ENCODE data around the gene ST8SIA1. TPM values are rescaled to one million over a fixed set of nuclear protein-coding genes. Genes with fewer than 3 reads are reported as not detected.

Gene ST8SIA1
- total and polyA plus RNA-seq, 2 of the 4 experiments (the other 2 are of a cell fraction), result not detected

DNA sequence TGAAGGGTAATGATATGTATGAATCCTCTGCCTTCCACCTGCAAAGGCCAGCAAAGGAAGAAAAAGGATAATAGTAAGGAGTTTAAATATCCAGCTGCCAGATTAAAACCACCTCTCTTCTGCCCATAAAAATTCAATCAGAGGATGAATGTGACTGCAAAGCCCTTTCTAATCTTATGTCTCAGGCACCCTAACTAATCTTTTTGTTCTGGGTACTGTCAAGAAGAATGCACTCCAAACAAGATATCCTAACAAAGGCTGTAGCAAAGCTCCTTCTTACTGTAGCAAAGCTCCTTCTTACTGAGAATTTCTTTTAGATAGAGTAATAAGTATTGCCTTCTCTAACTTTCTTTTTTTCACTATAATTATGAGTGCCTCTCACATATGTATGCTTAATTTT, 91.8 kb downstream of the ST8SIA1 start:
- Histone ChIP-seq H3K9ac (ENCODE audit: low read depth, low read length) (no peak overlapping the region), H3K36me3 (ENCODE audit: control insufficient read depth, insufficient read depth, low read length) (no peaks in the 10 kb centered on the region), H3K79me1 (ENCODE audit: low read depth in 1 of 2, low read length in 2 of 2) (no peaks in the 10 kb centered on the region), H2BK5ac (ENCODE audit: low read depth, low read length, poor library complexity, severe bottlenecking) (no peak overlapping the region), H3K4ac (ENCODE audit: low read depth, low read length) (no peak overlapping the region), H2AFZ (replicated peaks; ENCODE audit: low read length, poor library complexity) (no peak overlapping the region), H3K23ac (ENCODE audit: low read depth, low read length) (no peak overlapping the region), H2BK20ac (ENCODE audit: low read depth, low read length) (no peak overlapping the region), H3K4me2 (ENCODE audit: low read depth, low read length) (no peak overlapping the region), H3K18ac (ENCODE audit: low read depth, low read length) (no peak overlapping the region), H3K4me1 (ENCODE audit: control insufficient read depth, insufficient read depth, low read length) (no peaks in the 10 kb centered on the region), H3K27me3 (ENCODE audit: control insufficient read depth, insufficient read depth, low read length) (no peaks in the 10 kb centered on the region; the same call in 1 of the 2 replicates), H3K9me3 (ENCODE audit: control insufficient read depth, insufficient read depth, low read length) (no peaks in the 10 kb centered on the region), H3K14ac (replicated peaks; ENCODE audit: low read depth, low read length) (no peak overlapping the region), H3K56ac (ENCODE audit: extremely low read depth, insufficient read depth, low read length) (no peak overlapping the region), H2BK120ac (ENCODE audit: low read depth, low read length) (no peak overlapping the region), H3K9me1 (ENCODE audit: insufficient read depth, low read length) (no peaks in the 10 kb centered on the region), H3K27ac (ENCODE audit: insufficient read depth, low read length) (no peak overlapping the region), H2AK9ac (replicated peaks; ENCODE audit: low read depth, low read length, poor library complexity) (no peak overlapping the region), H4K5ac (ENCODE audit: low read depth, low read length) (no peak overlapping the region), H3K4me3 (ENCODE audit: insufficient read depth, low read depth, low read length) (no peak overlapping the region), H4K91ac (ENCODE audit: insufficient read depth, low read depth, low read length) (no peak overlapping the region), H4K8ac (ENCODE audit: low read depth in 2 of 2, low read length in 2 of 2) (no peak overlapping the region), H2AK5ac (ENCODE audit: low read depth, low read length) (no peak overlapping the region), H2BK15ac (ENCODE audit: low read depth, low read length) (no peak overlapping the region), H4K20me1 (ENCODE audit: insufficient read depth, low read length) (no peaks in the 10 kb centered on the region)
- DNase-seq (no peak), ATAC-seq (ENCODE audit: low read depth) (no peak)
- no peak for TF ChIP-seq CEBPB (IDR thresholded peaks at IDR 0.05; ENCODE audit: low read depth, low read length)
- no peak for TF ChIP-seq RCOR1 (IDR thresholded peaks at IDR 0.05; ENCODE audit: insufficient replicate concordance, low read length)
- TF ChIP-seq, protein P1, sequence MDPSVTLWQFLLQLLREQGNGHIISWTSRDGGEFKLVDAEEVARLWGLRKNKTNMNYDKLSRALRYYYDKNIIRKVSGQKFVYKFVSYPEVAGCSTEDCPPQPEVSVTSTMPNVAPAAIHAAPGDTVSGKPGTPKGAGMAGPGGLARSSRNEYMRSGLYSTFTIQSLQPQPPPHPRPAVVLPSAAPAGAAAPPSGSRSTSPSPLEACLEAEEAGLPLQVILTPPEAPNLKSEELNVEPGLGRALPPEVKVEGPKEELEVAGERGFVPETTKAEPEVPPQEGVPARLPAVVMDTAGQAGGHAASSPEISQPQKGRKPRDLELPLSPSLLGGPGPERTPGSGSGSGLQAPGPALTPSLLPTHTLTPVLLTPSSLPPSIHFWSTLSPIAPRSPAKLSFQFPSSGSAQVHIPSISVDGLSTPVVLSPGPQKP (IDR thresholded peaks at IDR 0.05; ENCODE audit: borderline replicate concordance, low read depth, low read length), result no peak
- no peak for TF ChIP-seq NFE2L2 (IDR thresholded peaks at IDR 0.05; ENCODE audit: low read depth, low read length)
- TF ChIP-seq RFX5 (IDR thresholded peaks at IDR 0.05; ENCODE audit: low read depth, low read length), result no peak
- no peak for TF ChIP-seq POLR2A (IDR thresholded peaks at IDR 0.05; ENCODE audit: low read depth, low read length)
- TF ChIP-seq BHLHE40 (IDR thresholded peaks at IDR 0.05; ENCODE audit: low read depth, low read length), result no peak
- no peak for TF ChIP-seq MXI1 (IDR thresholded peaks at IDR 0.05; ENCODE audit: borderline replicate concordance, low read depth, low read length)
- TF ChIP-seq, protein P2, sequence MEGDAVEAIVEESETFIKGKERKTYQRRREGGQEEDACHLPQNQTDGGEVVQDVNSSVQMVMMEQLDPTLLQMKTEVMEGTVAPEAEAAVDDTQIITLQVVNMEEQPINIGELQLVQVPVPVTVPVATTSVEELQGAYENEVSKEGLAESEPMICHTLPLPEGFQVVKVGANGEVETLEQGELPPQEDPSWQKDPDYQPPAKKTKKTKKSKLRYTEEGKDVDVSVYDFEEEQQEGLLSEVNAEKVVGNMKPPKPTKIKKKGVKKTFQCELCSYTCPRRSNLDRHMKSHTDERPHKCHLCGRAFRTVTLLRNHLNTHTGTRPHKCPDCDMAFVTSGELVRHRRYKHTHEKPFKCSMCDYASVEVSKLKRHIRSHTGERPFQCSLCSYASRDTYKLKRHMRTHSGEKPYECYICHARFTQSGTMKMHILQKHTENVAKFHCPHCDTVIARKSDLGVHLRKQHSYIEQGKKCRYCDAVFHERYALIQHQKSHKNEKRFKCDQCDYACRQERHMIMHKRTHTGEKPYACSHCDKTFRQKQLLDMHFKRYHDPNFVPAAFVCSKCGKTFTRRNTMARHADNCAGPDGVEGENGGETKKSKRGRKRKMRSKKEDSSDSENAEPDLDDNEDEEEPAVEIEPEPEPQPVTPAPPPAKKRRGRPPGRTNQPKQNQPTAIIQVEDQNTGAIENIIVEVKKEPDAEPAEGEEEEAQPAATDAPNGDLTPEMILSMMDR (conservative IDR thresholded peaks at IDR 0.05; ENCODE audit: low read depth, low read length), result no peak
- no peak for TF ChIP-seq SMC3 (IDR thresholded peaks at IDR 0.05; ENCODE audit: low read depth, low read length)
- intact Hi-C loops (cut with micrococcal nuclease) (no loop called here), dilution Hi-C loops (cut with HindIII; ENCODE audit: low sequenced_read_pairs, unreplicated experiment) (no loop called here), in situ Hi-C loops (cut with MboI; ENCODE audit: low sequenced_read_pairs) (no loop called here)
- no TSS peak for BruUV-seq (replicated peaks)
- ChIA-PET CTCF (no interaction called here), POLR2A (ENCODE audit: unreplicated experiment) (no interaction called here)
